ENCODE data around the gene EPYC. TPM values are rescaled to one million over a fixed set of nuclear protein-coding genes. Genes with fewer than 3 reads are reported as not detected.
"Not testable (repeated sequence)": the region's sequence is repeated elsewhere in the genome, so short reads cannot be mapped to it uniquely, and the experiment has no call there.

EPYC gene
- total and polyA plus RNA-seq, 2 experiments from 2014 or later = not detected

DNA sequence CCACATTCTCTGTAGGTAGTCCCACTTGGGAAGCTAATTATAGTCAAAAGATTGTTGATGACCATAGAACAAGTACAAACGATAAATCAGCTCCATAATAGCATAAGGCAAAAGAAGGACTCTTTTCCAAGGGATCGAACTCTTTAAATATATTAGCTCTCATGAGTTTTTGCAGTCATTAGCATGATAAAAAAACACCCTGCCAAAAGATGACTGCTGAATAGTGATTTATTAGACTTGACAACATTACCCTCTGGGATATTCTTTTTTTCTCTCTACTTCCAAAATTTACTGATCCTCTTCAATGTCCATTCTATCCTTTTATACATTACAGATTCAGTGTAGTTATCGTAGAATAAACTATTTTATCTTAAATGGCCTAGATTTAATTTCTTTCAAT is 14.2 kb downstream of the EPYC start:
- H3K4me3 ChIP-seq = no peak overlapping the region
- H3K9ac ChIP-seq = no peak overlapping the region
- H3K4me2 ChIP-seq (ENCODE audit: unreplicated experiment) = no peak overlapping the region
- 34 to 37% methylated on average over 3 of the region's 3 CpGs for WGBS, 2 experiments (ENCODE audit: low coverage in 1 of 2, low lambda C conversion rate in 2 of 2, missing lambda C conversion rate in 2 of 2)
- no peaks in the 10 kb centered on the region for H3K36me3 ChIP-seq (ENCODE audit: low read depth)
- H4K20me1 ChIP-seq (ENCODE audit: insufficient read depth) = no peaks in the 10 kb centered on the region
- no peak overlapping the region for H3K27ac ChIP-seq
- H2AFZ ChIP-seq = no peak overlapping the region
- no peaks in the 10 kb centered on the region for H3K4me1 ChIP-seq (ENCODE audit: insufficient read depth)
- no peaks in the 10 kb centered on the region for H3F3A ChIP-seq (ENCODE audit: insufficient read depth)
- DNase-seq = no peak
- no peaks in the 10 kb centered on the region for H3K27me3 ChIP-seq (replicated peaks; ENCODE audit: insufficient read depth)
- in situ Hi-C loops (cut with MboI) = no loop called here
- H3K9me3 ChIP-seq (ENCODE audit: low read depth) = no peaks in the 10 kb centered on the region
- no peaks in the 10 kb centered on the region for H3K9me2 ChIP-seq (ENCODE audit: insufficient read depth)
- H3K79me2 ChIP-seq (ENCODE audit: insufficient read depth) = no peaks in the 10 kb centered on the region
- no peak for TF ChIP-seq EZH2phosphoT487 (IDR thresholded peaks at IDR 0.05; ENCODE audit: insufficient read depth, low read depth)

DNA sequence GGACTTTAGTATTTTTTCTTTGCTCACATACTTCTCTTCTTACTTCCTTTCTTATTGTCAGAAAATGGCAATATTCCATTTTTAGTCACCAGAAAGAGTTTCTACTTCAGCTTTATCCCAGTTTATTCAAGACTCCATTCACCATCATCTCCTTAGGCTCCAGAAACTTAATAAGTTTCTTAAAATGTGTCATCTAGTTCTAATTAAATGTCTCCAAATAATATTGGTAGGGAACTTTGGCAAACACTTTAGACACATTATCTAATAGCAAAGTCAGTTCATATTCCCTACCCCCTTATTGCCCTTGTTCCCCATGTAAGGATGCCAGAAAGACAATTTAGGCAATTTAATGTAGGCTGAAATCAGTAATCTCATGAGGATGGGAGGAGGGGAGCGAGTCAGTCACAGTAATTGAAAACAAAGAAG is 15.1 kb downstream of the EPYC start:
- no peak for DNase-seq
- Histone ChIP-seq H3K27me3 (replicated peaks; ENCODE audit: insufficient read depth) (no peaks in the 10 kb centered on the region), H3K4me2 (ENCODE audit: unreplicated experiment) (no peak overlapping the region), H3K4me1 (ENCODE audit: insufficient read depth) (no peaks in the 10 kb centered on the region), H4K20me1 (ENCODE audit: insufficient read depth) (no peaks in the 10 kb centered on the region), H3K9ac (no peak overlapping the region), H3K4me3 (no peak overlapping the region), H3K27ac (no peak overlapping the region), H3K36me3 (ENCODE audit: low read depth) (no peaks in the 10 kb centered on the region), H2AFZ (0 out of 2 replicates have a peak overlapping the region, but pooled peaks have one; percentile 4), H3K9me2 (ENCODE audit: insufficient read depth) (no peaks in the 10 kb centered on the region), H3K9me3 (ENCODE audit: low read depth) (no peaks in the 10 kb centered on the region), H3K79me2 (ENCODE audit: insufficient read depth) (no peaks in the 10 kb centered on the region), H3F3A (ENCODE audit: insufficient read depth) (no peaks in the 10 kb centered on the region)
- WGBS, 2 experiments (ENCODE audit: low coverage in 1 of 2, low lambda C conversion rate in 2 of 2, missing lambda C conversion rate in 2 of 2) = 37 to 61% methylated on average over 1 of the region's 1 CpG
- in situ Hi-C loops (cut with MboI) = loop anchor here (10.0 kb wide), 2 partner anchors 115 to 185 kb away; no protein-coding TSS in a partner anchor
- TF ChIP-seq EZH2phosphoT487 (IDR thresholded peaks at IDR 0.05; ENCODE audit: insufficient read depth, low read depth) (no peak), EZH2 (IDR thresholded peaks at IDR 0.05; ENCODE audit: insufficient read depth, poor library complexity, severe bottlenecking) (no peak)

DNA sequence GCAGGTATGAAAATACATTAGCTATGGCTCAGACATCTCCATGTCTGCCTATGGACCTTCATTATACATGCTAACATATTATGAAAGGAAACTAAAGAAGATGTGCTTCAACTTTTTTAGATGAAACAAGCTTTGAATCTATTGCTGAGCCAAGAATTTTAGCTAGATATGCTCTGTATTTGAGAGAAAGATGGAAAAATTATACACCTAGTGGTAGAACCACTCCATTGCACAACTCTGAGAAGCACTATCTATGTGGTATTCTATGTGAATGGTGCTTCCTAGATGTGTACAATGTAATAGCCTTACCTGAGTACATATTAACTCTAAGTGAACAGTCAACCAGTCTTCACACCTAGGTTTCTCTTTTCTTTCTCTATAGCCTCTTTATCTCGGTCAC is 17.3 kb downstream of the EPYC start:
- Histone ChIP-seq H2AFZ (no peak overlapping the region), H3F3A (ENCODE audit: insufficient read depth) (no peaks in the 10 kb centered on the region), H3K27me3 (replicated peaks; ENCODE audit: insufficient read depth) (no peaks in the 10 kb centered on the region), H3K9me3 (ENCODE audit: low read depth) (no peaks in the 10 kb centered on the region), H3K9ac (no peak overlapping the region), H4K20me1 (ENCODE audit: insufficient read depth) (no peaks in the 10 kb centered on the region), H3K4me2 (ENCODE audit: unreplicated experiment) (no peak overlapping the region), H3K79me2 (ENCODE audit: insufficient read depth) (no peaks in the 10 kb centered on the region), H3K4me3 (no peak overlapping the region), H3K9me2 (ENCODE audit: insufficient read depth) (no peaks in the 10 kb centered on the region), H3K36me3 (ENCODE audit: low read depth) (no peaks in the 10 kb centered on the region), H3K27ac (no peak overlapping the region), H3K4me1 (ENCODE audit: insufficient read depth) (no peaks in the 10 kb centered on the region)
- 78 to 93% methylated on average over 1 of the region's 1 CpG for WGBS, 2 experiments (ENCODE audit: low coverage in 1 of 2, low lambda C conversion rate in 2 of 2, missing lambda C conversion rate in 2 of 2)
- DNase-seq = no peak
- in situ Hi-C loops (cut with MboI) = loop anchor here (10.0 kb wide), 2 partner anchors 117 to 187 kb away; no protein-coding TSS in a partner anchor
- TF ChIP-seq EZH2phosphoT487 (IDR thresholded peaks at IDR 0.05; ENCODE audit: insufficient read depth, low read depth) (no peak), EZH2 (IDR thresholded peaks at IDR 0.05; ENCODE audit: insufficient read depth, poor library complexity, severe bottlenecking) (no peak)

DNA sequence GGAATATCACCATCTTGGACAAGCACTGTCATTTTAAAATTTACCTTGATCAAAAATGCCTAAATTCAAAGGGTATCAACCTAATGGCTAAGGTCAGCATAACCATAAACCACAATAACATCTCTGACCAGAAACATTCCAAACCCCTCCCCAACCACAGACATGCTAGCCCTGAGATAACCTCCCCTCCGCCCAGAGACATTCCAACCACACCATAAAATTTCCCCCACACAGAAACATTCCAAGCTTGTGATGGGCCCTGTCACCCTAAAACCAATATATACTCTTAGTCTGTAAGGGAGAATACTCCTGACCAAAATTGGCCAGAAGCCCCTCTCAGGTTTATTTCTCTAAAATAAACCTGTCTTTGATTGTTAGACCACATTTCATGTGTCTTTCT is 17.7 kb downstream of the EPYC start:
- H3K9me3 ChIP-seq (ENCODE audit: low read depth) = no peaks in the 10 kb centered on the region
- TF ChIP-seq EZH2phosphoT487 (IDR thresholded peaks at IDR 0.05; ENCODE audit: insufficient read depth, low read depth) (no peak), EZH2 (IDR thresholded peaks at IDR 0.05; ENCODE audit: insufficient read depth, poor library complexity, severe bottlenecking) (no peak)
- no peak overlapping the region for H3K9ac ChIP-seq
- H3K79me2 ChIP-seq (ENCODE audit: insufficient read depth) = no peaks in the 10 kb centered on the region
- no peak overlapping the region for H3K27ac ChIP-seq
- no peaks in the 10 kb centered on the region for H3K27me3 ChIP-seq (replicated peaks; ENCODE audit: insufficient read depth)
- H3F3A ChIP-seq (ENCODE audit: insufficient read depth) = no peaks in the 10 kb centered on the region
- H3K4me3 ChIP-seq = no peak overlapping the region
- in situ Hi-C loops (cut with MboI) = loop anchor here (10.0 kb wide), 2 partner anchors 118 to 188 kb away; no protein-coding TSS in a partner anchor
- no peaks in the 10 kb centered on the region for H3K9me2 ChIP-seq (ENCODE audit: insufficient read depth)
- H2AFZ ChIP-seq = no peak overlapping the region
- H3K4me2 ChIP-seq (ENCODE audit: unreplicated experiment) = no peak overlapping the region
- WGBS, 2 experiments (ENCODE audit: low coverage in 1 of 2, low lambda C conversion rate in 2 of 2, missing lambda C conversion rate in 2 of 2) = 64 to 73% methylated on average over 1 of the region's 1 CpG
- DNase-seq = no peak
- H3K4me1 ChIP-seq (ENCODE audit: insufficient read depth) = no peaks in the 10 kb centered on the region
- no peaks in the 10 kb centered on the region for H3K36me3 ChIP-seq (ENCODE audit: low read depth)
- no peaks in the 10 kb centered on the region for H4K20me1 ChIP-seq (ENCODE audit: insufficient read depth)

DNA sequence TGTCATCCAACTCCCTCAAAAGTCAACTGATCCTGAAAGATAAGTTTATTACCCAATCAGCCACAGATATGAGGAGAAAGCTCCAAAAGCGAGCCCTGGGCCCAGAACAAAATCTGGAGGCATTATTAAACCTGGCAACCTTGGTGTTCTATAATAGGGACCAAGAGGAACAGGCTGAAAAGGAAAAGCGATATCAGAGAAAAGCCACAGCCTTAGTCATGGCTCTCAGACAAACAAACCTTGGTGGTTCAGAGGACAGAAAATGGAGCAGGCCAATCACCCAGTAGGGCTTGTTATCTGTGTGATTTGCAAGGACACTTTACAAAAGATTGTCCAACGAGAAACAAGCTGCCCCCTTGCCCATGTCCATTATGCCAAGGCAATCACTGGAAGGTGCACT is 19.4 kb downstream of the EPYC start:
- H3K4me2 ChIP-seq (ENCODE audit: unreplicated experiment); H3K27me3 ChIP-seq (replicated peaks; ENCODE audit: insufficient read depth); H3K4me3 ChIP-seq; H3K27ac ChIP-seq; H3K9ac ChIP-seq; H4K20me1 ChIP-seq (ENCODE audit: insufficient read depth); H3K79me2 ChIP-seq (ENCODE audit: insufficient read depth); DNase-seq; H3F3A ChIP-seq (ENCODE audit: insufficient read depth); H3K36me3 ChIP-seq (ENCODE audit: low read depth); H3K9me2 ChIP-seq (ENCODE audit: insufficient read depth); H3K4me1 ChIP-seq (ENCODE audit: insufficient read depth); H3K9me3 ChIP-seq (ENCODE audit: low read depth); H2AFZ ChIP-seq: not testable (repeated sequence)
- 83 to 93% methylated on average over 3 of the region's 3 CpGs for whole genome bisulfite sequencing, 2 experiments (ENCODE audit: low coverage in 1 of 2, low lambda C conversion rate in 2 of 2, missing lambda C conversion rate in 2 of 2)
- in situ Hi-C loops (cut with MboI) = loop anchor here (10.0 kb wide), 2 partner anchors 119 to 189 kb away; no protein-coding TSS in a partner anchor

Measured in GM23248 (cell line).